HepG2 (cell line): ENCODE data around the gene SRXN1. TPM values are rescaled to one million over a fixed set of nuclear protein-coding genes. Genes with fewer than 3 reads are reported as not detected.

Experiments
- ATAC-seq: fragments of 200-7000 bp; cut with Tn5 transposase; 3 replicates; pipeline ENCODE4 v1.9.1; 2020; ENCODE audit warnings: mild to moderate bottlenecking, moderate library complexity
- BruUV-seq: library from RNA; stranded (reverse); fragments of 400-500 nt; replicated peaks from 2 replicates; lab custom pipeline; 2021; lab: Mats Ljungman, UMichigan
- CTCF ChIA-PET: fragments of 300-600 bp; formaldehyde crosslinking; extraction: SDS; loops from one replicate; lab custom pipeline; 2021; ENCODE audit warnings: low total read pairs, inconsistent platforms, low intra/inter-chr PET ratio; lab: Yijun Ruan, JAX
- POLR2A ChIA-PET: fragments of 350-600 bp; sonication (Branson Sonifier 250); formaldehyde crosslinking; loops from one replicate; lab custom pipeline; 2020; ENCODE audit warnings: antibody characterized with exemption, inconsistent platforms; lab: Yijun Ruan, JAX
- DNase-seq: peaks from one replicate; pipeline ENCODE4 v3.0.0-alpha.2; 2015; ENCODE audit warnings: low spot score
- FAIRE-seq: peaks from 3 replicates; lab custom pipeline; 2011; peaks lifted over from hg19 to GRCh38; lab: Jason Lieb, UNC
- H2AFZ ChIP-seq: one replicate; pipeline ENCODE4 v1.6.1; 2011; ENCODE audit warnings: low read length, inconsistent platforms
- H3K27ac ChIP-seq: fragments of 300-600 bp; 3 replicates; pipeline ENCODE4 v1.8.0; 2011; ENCODE audit warnings: mixed run types, mild to moderate bottlenecking, mixed read lengths, low read length, inconsistent platforms; ENCODE audit not compliant: insufficient read depth; ENCODE audit errors: extremely low read length
- H3K27me3 ChIP-seq, 2 experiments: fragments of 200-600 bp in 1 of 2; 2 replicates in 1 of 2; 3 replicates in 1 of 2; pipeline versions ENCODE4 v1.6.0 to v1.8.0; 2011; ENCODE audit warnings: low read length in 2 of 2, mild to moderate bottlenecking in 2 of 2, moderate library complexity in 2 of 2, inconsistent platforms in 1 of 2; ENCODE audit not compliant: insufficient read depth in 2 of 2, control insufficient read depth in 1 of 2
- H3K36me3 ChIP-seq, 2 experiments: fragments of 200-600 bp in 1 of 2; replicated peaks in 1 of 2; 2 replicates in 1 of 2; 3 replicates in 1 of 2; pipeline versions ENCODE4 v1.5.1 to v1.8.0; 2011; ENCODE audit warnings: low read length in 2 of 2, inconsistent platforms in 1 of 2; ENCODE audit not compliant: insufficient read depth in 2 of 2, control insufficient read depth in 1 of 2
- H3K4me1 ChIP-seq: 2 replicates; pipeline ENCODE4 v1.5.1; 2012; ENCODE audit warnings: low read length, inconsistent platforms; ENCODE audit not compliant: insufficient read depth
- H3K4me2 ChIP-seq: 2 replicates; pipeline ENCODE4 v1.6.0; 2011; ENCODE audit warnings: low read depth, low read length, inconsistent platforms
- H3K4me3 ChIP-seq, 3 experiments: fragments of 200-600 bp in 1 of 3; sonication (generic), shearing (Covaris generic) in 1 of 3; replicated peaks in 1 of 3; 2 replicates each; pipeline ENCODE4 v1.5.1; 2011 to 2016; ENCODE audit warnings: low read length in 3 of 3, inconsistent platforms in 2 of 3, low read depth in 2 of 3, mild to moderate bottlenecking in 2 of 3, control low read depth in 1 of 3, mixed read lengths in 1 of 3; ENCODE audit not compliant: insufficient read depth in 1 of 3
- H3K79me2 ChIP-seq: one replicate; pipeline ENCODE4 v1.6.1; 2011; ENCODE audit warnings: low read length, inconsistent platforms; ENCODE audit not compliant: insufficient read depth
- H3K9ac ChIP-seq: 2 replicates; pipeline ENCODE4 v1.6.0; 2011; ENCODE audit warnings: mild to moderate bottlenecking, low read depth, low read length, inconsistent platforms; ENCODE audit not compliant: insufficient read depth
- H3K9me3 ChIP-seq: 2 replicates; pipeline ENCODE4 v1.5.1; 2012; ENCODE audit warnings: mild to moderate bottlenecking, low read length
- H4K20me1 ChIP-seq: 2 replicates; pipeline ENCODE4 v1.6.0; 2011; ENCODE audit warnings: inconsistent platforms, mild to moderate bottlenecking, low read length, moderate library complexity; ENCODE audit not compliant: insufficient read depth
- CAMTA2 ChIP-seq: sonication (generic); formaldehyde crosslinking; IDR thresholded peaks from 2 replicates; pipeline ENCODE4 v1.4.0; 2020; ENCODE audit warnings: mild to moderate bottlenecking, missing genetic modification reagents, borderline replicate concordance
- CREM ChIP-seq, 2 experiments: sonication (generic) in 1 of 2; formaldehyde crosslinking in 1 of 2; IDR thresholded peaks; 2 replicates each; pipeline versions ENCODE4 v1.4.0 to v1.6.1; 2016 to 2020; ENCODE audit warnings: antibody characterized with exemption in 1 of 2, mild to moderate bottlenecking in 1 of 2, missing genetic modification reagents in 1 of 2
- DPF2 ChIP-seq: sonication (generic); formaldehyde crosslinking; IDR thresholded peaks from 2 replicates; pipeline ENCODE4 v1.4.0; 2020; ENCODE audit warnings: mild to moderate bottlenecking, low read depth, missing genetic modification reagents, borderline replicate concordance
- FOSL2 ChIP-seq: sonication (generic); formaldehyde crosslinking; IDR thresholded peaks from 2 replicates; pipeline ENCODE4 v1.4.0; 2020; ENCODE audit warnings: missing genetic modification reagents
- FOXK1 ChIP-seq: sonication (generic); formaldehyde crosslinking; IDR thresholded peaks from 2 replicates; pipeline ENCODE4 v1.4.0; 2020; ENCODE audit warnings: low read depth, missing genetic modification reagents, borderline replicate concordance
- GTF2F1 ChIP-seq: fragments of 150-350 bp; IDR thresholded peaks from 2 replicates; pipeline ENCODE4 v1.6.1; 2014; ENCODE audit warnings: low read length
- KDM4B ChIP-seq: sonication (generic); formaldehyde crosslinking; IDR thresholded peaks from 2 replicates; pipeline ENCODE4 v1.4.0; 2020; ENCODE audit warnings: missing genetic modification reagents
- MAZ ChIP-seq, 2 experiments: sonication (generic) in 1 of 2; formaldehyde crosslinking in 1 of 2; IDR thresholded peaks; 2 replicates each; pipeline versions ENCODE4 v1.5.0 to v1.6.1; 2012 to 2020; ENCODE audit warnings: low read depth in 2 of 2, mild to moderate bottlenecking in 2 of 2, borderline replicate concordance in 1 of 2, improper control_type of control experiment in 1 of 2, low read length in 1 of 2, missing genetic modification reagents in 1 of 2, moderate library complexity in 1 of 2
- NKX3-1 ChIP-seq: sonication (generic); formaldehyde crosslinking; IDR thresholded peaks from 2 replicates; pipeline ENCODE4 v1.5.0; 2020; ENCODE audit warnings: missing genetic modification reagents
- U2AF2 ChIP-seq: fragments of 200-400 bp; formaldehyde crosslinking; IDR thresholded peaks from 2 replicates; pipeline ENCODE4 v1.6.1; 2017; ENCODE audit warnings: low read depth, mild to moderate bottlenecking, low read length
- ZFP36 ChIP-seq: fragments of 150-350 bp; IDR thresholded peaks from 2 replicates; pipeline ENCODE4 v1.6.1; 2018; ENCODE audit warnings: borderline replicate concordance, low read length, low read depth; ENCODE audit not compliant: partially characterized antibody
- ZNF17 ChIP-seq: sonication (generic); formaldehyde crosslinking; IDR thresholded peaks from 2 replicates; pipeline ENCODE4 v1.5.0; 2020; ENCODE audit warnings: mild to moderate bottlenecking, missing genetic modification reagents
- ZNF446 ChIP-seq: sonication (generic); formaldehyde crosslinking; IDR thresholded peaks from 2 replicates; pipeline ENCODE4 v1.5.0; 2020; ENCODE audit warnings: mild to moderate bottlenecking, missing genetic modification reagents
- ZNF678 ChIP-seq: sonication (generic); formaldehyde crosslinking; IDR thresholded peaks from 2 replicates; pipeline ENCODE4 v1.4.0; 2020; ENCODE audit warnings: mild to moderate bottlenecking, missing genetic modification reagents
- ZNF724P ChIP-seq: sonication (generic); formaldehyde crosslinking; IDR thresholded peaks from 2 replicates; pipeline ENCODE4 v1.8.0; 2022; ENCODE audit warnings: missing genetic modification reagents, borderline replicate concordance
- ZXDC ChIP-seq: sonication (generic); formaldehyde crosslinking; IDR thresholded peaks from 2 replicates; pipeline ENCODE4 v1.5.0; 2020; ENCODE audit warnings: mild to moderate bottlenecking, missing genetic modification reagents
- WGBS: methylation state at CpG from one replicate; pipeline ENCODE4 v1.1.6; 2017; ENCODE audit warnings: low lambda C conversion rate; 5-methylcytosine and 5-hydroxymethylcytosine counted together
- in situ Hi-C: cut with HindIII; loops from 2 replicates; pipeline ENCODE4 v1.10.0; 2017; ENCODE audit warnings: low pct_unique_long_range_greater_than_20kb; ENCODE audit not compliant: extremely low pct_ligation_motif_present
- intact Hi-C: fragments of 100-400 bp; cut with micrococcal nuclease; formaldehyde crosslinking; loops from one replicate; pipeline ENCODE4 v1.10.0; 2022; ENCODE audit not compliant: unreplicated experiment
- polyA plus RNA-seq, 8 experiments: library from polyadenylated mRNA; depleted of rRNA in 3 of 8; stranded (reverse) in 7 of 8; unstranded in 1 of 8; fragments of >200 nt; fragmentation: Illumina TruSeq in 4 of 8; extraction: Trizol in 4 of 8; gene quantifications; 2 replicates each; pipeline versions ENCODE4 v1.2.1 to v1.2.3, GENCODE V29; 2011 to 2016; ENCODE audit warnings: low read depth in 4 of 8, missing spikeins in 1 of 8, mixed read lengths in 1 of 8; ENCODE audit not compliant: insufficient read depth in 1 of 8
- total RNA-seq, 5 experiments: library from RNA; depleted of rRNA; stranded (reverse); fragments of >200 nt; fragmentation: Illumina TruSeq; extraction: Trizol; gene quantifications; 2 replicates each; pipeline ENCODE4 v1.2.3, GENCODE V29; 2016; ENCODE audit warnings: low read depth in 1 of 5

SRXN1 gene
- total and polyA plus RNA-seq, 2 of the 13 experiments (the other 11 are each of a cell fraction or from before 2014, with no cell fraction given), result 29.9 to 87.7 TPM

- TF ChIP-seq ZNF724P (CRISPR knock-in tag) (no peak), ZNF678 (CRISPR knock-in tag) (no peak)
These were observed 14.5 kb upstream of the SRXN1 start (continued) for GRCh38 chr20:667351-668034.

- no peaks in the 10 kb centered on the region for H4K20me1 ChIP-seq
- peaks cover 10 to 65% of the 10 kb centered on the region in 2 experiments; a peak in 4 of 5 replicates for H3K27me3 ChIP-seq
- H3K4me3 ChIP-seq, result no peak overlapping the region
- H3K27ac ChIP-seq, result no peak overlapping the region
- WGBS, result 8% methylated on average over 4 of the region's 4 CpGs
- no peak for DNase-seq
- H3K9ac ChIP-seq, result no peak overlapping the region
- peaks cover 11% of the 10 kb centered on the region for H3K4me1 ChIP-seq
- intact Hi-C loops, result loop anchor here (1.0 kb wide), 1 partner anchor 106 kb away; no protein-coding TSS in a partner anchor
- in situ Hi-C loops, result no loop called here
- no peak for ATAC-seq
- H3K36me3 ChIP-seq, result no peaks in the 10 kb centered on the region
- no peaks in the 10 kb centered on the region for H3K9me3 ChIP-seq
- no peak for FAIRE-seq
- ChIA-PET POLR2A (interaction anchor here (1.4 kb wide), 1 partner anchor 21 kb away, joined by 5 read pairs; no protein-coding TSS in a partner anchor), CTCF (interaction anchor here (0.6 to 3.9 kb wide), 6 partner anchors 14 to 105 kb away, joined by 3 to 32 read pairs (median 8); partner anchors contain the start of gene SRXN1)
- BruUV-seq, result no TSS peak
- no peaks in the 10 kb centered on the region for H3K79me2 ChIP-seq
- H3K4me2 ChIP-seq, result no peak overlapping the region
- H2AFZ ChIP-seq, result no peak overlapping the region
- TF ChIP-seq CREM (IDR thresholded peaks at IDR 0.05) (no peak), CREM (CRISPR knock-in tag; IDR thresholded peaks at IDR 0.05) (no peak), ZNF446 (no peak), U2AF2 (no peak), CAMTA2 (CRISPR knock-in tag) (no peak), ZFP36 (no peak), GTF2F1 (no peak), FOSL2 (CRISPR knock-in tag) (no peak), MAZ (IDR thresholded peaks at IDR 0.05; ENCODE audit: borderline replicate concordance, low read depth, low read length) (no peak), MAZ (CRISPR knock-in tag; IDR thresholded peaks at IDR 0.05; ENCODE audit: low read depth) (no peak), ZNF17 (CRISPR knock-in tag) (no peak), FOXK1 (no peak), KDM4B (CRISPR knock-in tag) (no peak), NKX3-1 (CRISPR knock-in tag) (no peak), ZXDC (no peak), DPF2 (CRISPR knock-in tag) (no peak)
These were observed 13.9 kb upstream of the SRXN1 start for GRCh38 chr20:666877-667276.
